Activated naive CD4-positive, alpha-beta T cell treated with anti-CD3 and anti-CD28 coated beads, Interleukin-2, amount 50 U/mL, for 72 hours (primary cell): ENCODE results near the gene DHX35. TPM values are rescaled to one million over a fixed set of nuclear protein-coding genes. Genes with fewer than 3 reads are reported as not detected.

Source experiments
- ATAC-seq, 2 donors: fragments of 150-1000 bp; cut with Tn5 transposase; 2 replicates each; pipeline ENCODE4 v1.10.0; 2021; ENCODE audit warnings: mild to moderate bottlenecking in 2 of 2, moderate library complexity in 2 of 2
- DNase-seq, 2 donors: peaks; one replicate each; pipeline ENCODE4 v3.0.0; 2021 to 2022; ENCODE audit warnings: low spot score in 2 of 2
- H3K27ac Mint-ChIP-seq, 2 donors: one replicate each; pipeline ENCODE4 v1.8.0; 2022; ENCODE audit warnings: mild to moderate bottlenecking in 2 of 2, mixed read lengths in 2 of 2
- H3K36me3 Mint-ChIP-seq, 2 donors: one replicate each; pipeline ENCODE4 v1.8.0; 2022; ENCODE audit warnings: mixed read lengths in 2 of 2
- H3K9me3 Mint-ChIP-seq, 2 donors: one replicate each; pipeline ENCODE4 v1.8.0; 2022; ENCODE audit warnings: mixed read lengths in 2 of 2
- total RNA-seq, 2 donors: library from RNA; stranded (reverse); gene quantifications; one replicate each; pipeline ENCODE4 v1.2.3, GENCODE V29; 2022

DHX35 gene
- total RNA-seq, 2 donors from 2014 or later, result 11.6 to 12.1 TPM

- DNase-seq (no peak), ATAC-seq (no peak)
- no peak overlapping the region for H3K27ac Mint-ChIP-seq
- no peaks in the 10 kb centered on the region for H3K36me3 Mint-ChIP-seq
- no peaks in the 10 kb centered on the region for H3K9me3 Mint-ChIP-seq
These were observed 120.7 kb downstream of the DHX35 start for GRCh38 chr20:39082622-39083398.

GRCh38 chr20:39083761-39084160 is 121.6 kb downstream of the DHX35 start:
- ATAC-seq (no peak), DNase-seq (no peak)
- H3K9me3 Mint-ChIP-seq, result no peaks in the 10 kb centered on the region
- no peak overlapping the region for H3K27ac Mint-ChIP-seq
- no peaks in the 10 kb centered on the region for H3K36me3 Mint-ChIP-seq

GRCh38 chr20:39089029-39089428 is 126.9 kb downstream of the DHX35 start:
- ATAC-seq, result peak in 1 of 2 donors; percentile 50
- peak overlapping the region in 1 of 2 donors; percentile 96 for H3K27ac Mint-ChIP-seq
- no peaks in the 10 kb centered on the region for H3K36me3 Mint-ChIP-seq
- peaks cover 0 to 4% of the 10 kb centered on the region in 2 donors for H3K9me3 Mint-ChIP-seq
- no peak for DNase-seq

Other genes with a start within 250 kb of the DHX35 start
- not detected for gene SLC32A1, start 237.9 kb upstream of the DHX35 start, total RNA-seq
- gene ACTR5, start 213.9 kb upstream of the DHX35 start, total RNA-seq, result 10 to 100 TPM in 1 of 2 donors, 1 to 10 TPM in 1; 7.2 to 11.7 TPM
- gene PPP1R16B, start 156.6 kb upstream of the DHX35 start, total RNA-seq, result 10 to 100 TPM; 45.5 to 80.4 TPM
- gene FAM83D, start 35.9 kb upstream of the DHX35 start, total RNA-seq, result 10 to 100 TPM; 14.5 to 18.4 TPM